Ishikawa (cell line): ENCODE measurements around the gene FLOT1.
A peak's percentile ranks its signal among the peaks of the same experiment; 100 is the strongest.

Experiments used
- CEBPB ChIP-seq: IDR thresholded peaks from 2 replicates; pipeline ENCODE4 v1.6.1; 2012
- CREB1 ChIP-seq: IDR thresholded peaks from 2 replicates; pipeline ENCODE4 v1.6.1; 2012; ENCODE audit warnings: low read depth
- EGR1 ChIP-seq: IDR thresholded peaks from 2 replicates; pipeline ENCODE4 v1.6.1; 2012
- EP300 ChIP-seq: IDR thresholded peaks from 2 replicates; pipeline ENCODE4 v1.6.1; 2012; ENCODE audit warnings: borderline replicate concordance
- FOXM1 ChIP-seq: IDR thresholded peaks from 2 replicates; pipeline ENCODE4 v1.6.1; 2012; ENCODE audit warnings: low read depth, borderline replicate concordance
- MAX ChIP-seq: IDR thresholded peaks from 2 replicates; pipeline ENCODE4 v1.6.1; 2012
- NFIC ChIP-seq: IDR thresholded peaks from 2 replicates; pipeline ENCODE4 v1.6.1; 2012
- RAD21 ChIP-seq: IDR thresholded peaks from 2 replicates; pipeline ENCODE4 v1.6.1; 2012; ENCODE audit warnings: low read depth
- TAF1 ChIP-seq: IDR thresholded peaks from 2 replicates; pipeline ENCODE4 v1.6.1; 2012; ENCODE audit warnings: low read depth, mild to moderate bottlenecking
- TCF12 ChIP-seq: IDR thresholded peaks from 2 replicates; pipeline ENCODE4 v1.6.1; 2012; ENCODE audit warnings: low read depth
- TEAD4 ChIP-seq: IDR thresholded peaks from 2 replicates; pipeline ENCODE4 v1.6.1; 2012
- USF1 ChIP-seq: IDR thresholded peaks from 2 replicates; pipeline ENCODE4 v1.6.1; 2012
- YY1 ChIP-seq: IDR thresholded peaks from 2 replicates; pipeline ENCODE4 v1.6.1; 2012; ENCODE audit warnings: low read depth
- ZBTB7A ChIP-seq: IDR thresholded peaks from 2 replicates; pipeline ENCODE4 v1.6.1; 2012; ENCODE audit warnings: low read depth
- TF ChIP-seq, protein P1 (sequence below): IDR thresholded peaks from 2 replicates; pipeline ENCODE4 v1.6.1; 2012; ENCODE audit warnings: low read depth, mild to moderate bottlenecking

The FLOT1 gene

GRCh38 chr6:30724906-30725667 is 17.4 kb downstream of the FLOT1 start:
- TF ChIP-seq EGR1 = no peak

GRCh38 chr6:30723159-30723842 is 19.2 kb downstream of the FLOT1 start:
- 0 out of 2 replicates have a peak, but pooled peaks have one; percentile 4 for TF ChIP-seq EP300

DNA sequence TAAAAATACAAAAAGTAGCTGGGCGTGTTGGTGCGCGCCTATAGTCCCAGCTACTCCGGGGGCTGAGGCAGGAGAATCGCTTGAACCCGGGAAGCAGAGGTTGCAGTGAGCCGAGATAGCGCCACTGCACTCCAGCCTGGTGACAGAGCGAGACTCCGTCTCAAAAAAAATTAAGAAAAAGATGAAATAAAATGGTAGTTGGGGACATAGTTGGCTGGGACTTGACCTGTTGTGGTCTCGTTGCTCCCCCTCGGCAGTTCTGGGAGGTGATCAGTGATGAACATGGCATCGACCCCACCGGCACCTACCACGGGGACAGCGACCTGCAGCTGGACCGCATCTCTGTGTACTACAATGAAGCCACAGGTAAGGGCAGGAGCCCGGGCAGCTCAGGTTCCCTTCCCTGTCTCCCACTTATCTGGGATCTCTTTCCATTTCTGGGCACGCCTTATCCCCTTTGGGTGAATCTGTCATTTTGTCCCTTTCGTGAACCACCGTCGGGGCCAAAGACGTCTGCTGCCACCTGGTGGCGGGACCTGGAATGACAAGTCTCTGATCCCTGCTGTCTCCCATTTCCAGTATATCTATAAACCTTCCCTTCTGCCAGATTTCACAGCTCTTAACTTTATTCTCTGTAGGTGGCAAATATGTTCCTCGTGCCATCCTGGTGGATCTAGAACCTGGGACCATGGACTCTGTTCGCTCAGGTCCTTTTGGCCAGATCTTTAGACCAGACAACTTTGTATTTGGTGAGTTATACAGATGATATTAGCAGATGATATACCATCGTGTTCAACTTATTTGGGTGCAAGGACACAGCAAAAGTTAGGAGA is 20.0 kb downstream of the FLOT1 start:
- TF ChIP-seq MAX (no peak), RAD21 (peak; percentile 66), YY1 (no peak), TEAD4 (peak; percentile 15; the same call in 1 of the 2 replicates)

GRCh38 chr6:30721198-30722024 is 21.1 kb downstream of the FLOT1 start:
- TF ChIP-seq TAF1 (peak; percentile 7; the same call in 1 of the 2 replicates), TCF12 (no peak), EGR1 (peak; percentile 46; the same call in 1 of the 2 replicates), ZBTB7A (peak; percentile 74; the same call in 1 of the 2 replicates), CREB1 (0 out of 2 replicates have a peak, but pooled peaks have one; percentile 41), YY1 (0 out of 2 replicates have a peak, but pooled peaks have one; percentile 30), USF1 (peak; percentile 97), MAX (peak; percentile 83), CEBPB (0 out of 2 replicates have a peak, but pooled peaks have one; percentile 27), RAD21 (no peak), TEAD4 (peak; percentile 63)
- TF ChIP-seq, protein P1, sequence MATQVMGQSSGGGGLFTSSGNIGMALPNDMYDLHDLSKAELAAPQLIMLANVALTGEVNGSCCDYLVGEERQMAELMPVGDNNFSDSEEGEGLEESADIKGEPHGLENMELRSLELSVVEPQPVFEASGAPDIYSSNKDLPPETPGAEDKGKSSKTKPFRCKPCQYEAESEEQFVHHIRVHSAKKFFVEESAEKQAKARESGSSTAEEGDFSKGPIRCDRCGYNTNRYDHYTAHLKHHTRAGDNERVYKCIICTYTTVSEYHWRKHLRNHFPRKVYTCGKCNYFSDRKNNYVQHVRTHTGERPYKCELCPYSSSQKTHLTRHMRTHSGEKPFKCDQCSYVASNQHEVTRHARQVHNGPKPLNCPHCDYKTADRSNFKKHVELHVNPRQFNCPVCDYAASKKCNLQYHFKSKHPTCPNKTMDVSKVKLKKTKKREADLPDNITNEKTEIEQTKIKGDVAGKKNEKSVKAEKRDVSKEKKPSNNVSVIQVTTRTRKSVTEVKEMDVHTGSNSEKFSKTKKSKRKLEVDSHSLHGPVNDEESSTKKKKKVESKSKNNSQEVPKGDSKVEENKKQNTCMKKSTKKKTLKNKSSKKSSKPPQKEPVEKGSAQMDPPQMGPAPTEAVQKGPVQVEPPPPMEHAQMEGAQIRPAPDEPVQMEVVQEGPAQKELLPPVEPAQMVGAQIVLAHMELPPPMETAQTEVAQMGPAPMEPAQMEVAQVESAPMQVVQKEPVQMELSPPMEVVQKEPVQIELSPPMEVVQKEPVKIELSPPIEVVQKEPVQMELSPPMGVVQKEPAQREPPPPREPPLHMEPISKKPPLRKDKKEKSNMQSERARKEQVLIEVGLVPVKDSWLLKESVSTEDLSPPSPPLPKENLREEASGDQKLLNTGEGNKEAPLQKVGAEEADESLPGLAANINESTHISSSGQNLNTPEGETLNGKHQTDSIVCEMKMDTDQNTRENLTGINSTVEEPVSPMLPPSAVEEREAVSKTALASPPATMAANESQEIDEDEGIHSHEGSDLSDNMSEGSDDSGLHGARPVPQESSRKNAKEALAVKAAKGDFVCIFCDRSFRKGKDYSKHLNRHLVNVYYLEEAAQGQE = no peak

DNA sequence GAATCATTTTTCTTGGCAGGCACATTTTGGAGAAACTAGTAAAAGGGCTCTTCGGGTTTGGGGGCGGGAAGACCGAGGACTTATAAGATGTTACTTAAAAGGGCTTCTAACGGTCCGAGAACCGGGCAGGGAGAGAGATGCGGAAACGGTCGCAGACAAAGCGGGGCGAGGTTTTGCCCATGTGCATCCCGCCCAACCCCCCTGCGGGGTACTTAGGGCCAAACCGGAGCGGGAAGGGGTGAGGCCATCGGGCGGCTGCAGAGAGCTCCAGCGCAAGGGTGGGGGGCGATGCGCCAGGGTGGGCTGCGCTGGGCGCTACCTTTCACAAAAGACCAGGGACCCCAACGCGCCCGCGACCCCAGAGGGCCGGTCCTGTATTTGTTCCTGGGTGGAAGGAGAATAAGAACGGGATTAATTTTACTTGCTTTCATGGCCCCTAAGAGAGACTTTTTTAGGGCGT is 21.7 kb downstream of the FLOT1 start:
- peak; percentile 29; the same call in 1 of the 2 replicates for TF ChIP-seq MAX
- no peak for TF ChIP-seq TAF1
- TF ChIP-seq CEBPB = no peak
- no peak for TF ChIP-seq RAD21
- no peak for TF ChIP-seq EP300
- TF ChIP-seq YY1 = no peak

- TF ChIP-seq FOXM1 (no peak), CREB1 (peak; percentile 49; the same call in 1 of the 2 replicates), TEAD4 (peak; percentile 72), TAF1 (peak; percentile 98), EGR1 (no peak), TCF12 (peak; percentile 43; the same call in 1 of the 2 replicates), ZBTB7A (0 out of 2 replicates have a peak, but pooled peaks have one; percentile 42), NFIC (no peak), CEBPB (peak; percentile 61; the same call in 1 of the 2 replicates), YY1 (peak; percentile 72), MAX (peak; percentile 75), RAD21 (no peak), USF1 (peak; percentile 86), EP300 (no peak; the same call in 1 of the 2 replicates)
- TF ChIP-seq, protein P1 = no peak
Observed at GRCh38 chr6:30719791-30720737, 22.4 kb downstream of the FLOT1 start, which contains the start of gene TUBB. Gene TUBB (plus strand): TSS chr6:30720352. CDS start chr6:30720507, 155 bp downstream.
